ENCODE results near the gene PEX12.
"Not testable (repeated sequence)": the region's sequence is repeated elsewhere in the genome, so short reads cannot be mapped to it uniquely, and the experiment has no call there.

PEX12 gene

GRCh38 chr17:35578197-35578928 is at the start of gene PEX12:
Gene PEX12, minus strand, starts transcription at chr17:35578571. Its CDS starts 550 bp downstream, at chr17:35578021.
- DNase-seq, result peak; percentile 87

DNA sequence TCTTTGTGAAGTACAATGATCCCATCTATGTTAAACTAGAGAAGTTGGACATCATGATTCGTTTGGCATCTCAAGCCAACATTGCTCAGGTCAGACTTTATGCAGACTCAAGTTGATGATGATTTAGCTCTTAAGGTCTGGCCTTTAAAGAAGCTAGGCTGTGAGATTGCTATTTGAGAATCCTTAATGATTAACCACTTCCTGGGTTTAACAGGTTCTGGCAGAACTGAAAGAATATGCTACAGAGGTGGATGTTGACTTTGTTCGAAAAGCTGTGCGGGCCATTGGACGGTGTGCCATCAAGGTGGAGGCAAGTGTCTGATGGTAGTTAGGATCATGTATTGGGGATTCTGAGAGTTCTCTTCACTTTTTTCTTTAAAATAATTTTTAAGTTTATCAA is 49.0 kb upstream of the PEX12 start:
- DNase-seq, result no peak

DNA sequence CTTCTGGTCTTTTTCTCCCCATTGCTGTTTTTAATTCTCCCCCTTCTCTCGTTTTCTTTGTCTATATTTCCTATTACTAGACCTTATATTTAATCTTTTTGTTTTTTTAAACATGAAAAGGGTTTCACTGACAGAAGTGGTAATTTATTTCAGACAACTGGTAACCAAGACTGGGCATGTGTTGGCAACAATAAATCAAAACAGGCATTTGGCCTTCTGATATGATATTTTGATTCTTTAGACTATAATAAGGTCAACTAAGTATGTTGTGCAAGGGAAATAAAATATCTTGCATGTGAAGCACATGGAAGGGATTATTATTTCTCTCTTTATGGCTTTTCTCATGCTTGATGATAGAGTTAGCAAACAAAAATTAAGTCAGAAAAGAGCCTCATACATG is 43.4 kb upstream of the PEX12 start:
- DNase-seq, result no peak

DNA sequence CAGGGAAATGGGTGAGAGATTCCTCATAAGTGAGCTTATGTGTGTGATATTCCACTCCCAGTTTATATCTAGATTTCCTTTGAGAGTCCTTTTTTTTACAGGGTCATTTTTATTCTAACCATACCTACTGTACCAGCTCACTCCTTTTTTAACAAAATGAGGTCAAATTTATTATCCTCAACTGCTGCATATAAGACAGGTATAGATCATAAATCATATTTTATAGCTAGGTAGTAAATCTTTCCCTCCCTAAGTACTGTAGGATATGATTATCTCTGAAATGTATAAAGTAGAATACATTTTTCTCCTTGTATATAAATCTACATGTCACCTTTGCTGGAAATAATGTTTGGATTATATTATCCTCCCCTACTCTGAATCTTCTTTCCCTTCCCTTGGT is 40.3 kb upstream of the PEX12 start:
- DNase-seq, result no peak

DNA sequence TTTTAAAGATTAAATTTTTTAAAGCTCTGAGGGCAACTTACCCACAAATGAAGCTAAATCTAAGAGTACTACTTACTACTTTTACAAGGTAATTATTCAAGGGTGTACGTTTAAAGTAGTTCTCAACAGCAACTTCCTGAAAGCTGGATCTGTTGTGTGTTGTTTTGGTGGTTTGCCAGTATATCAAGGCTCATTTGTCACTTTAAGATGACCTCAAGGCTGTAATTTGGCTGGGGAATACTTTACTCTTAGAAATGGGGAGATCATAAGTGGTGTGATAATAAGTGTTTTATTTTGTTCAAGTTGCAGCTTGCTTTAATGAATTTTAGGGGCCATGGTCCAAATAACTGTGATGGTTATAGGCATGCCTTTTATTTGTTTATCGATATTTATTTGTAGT is 39.1 kb upstream of the PEX12 start:
- no peak for DNase-seq

DNA sequence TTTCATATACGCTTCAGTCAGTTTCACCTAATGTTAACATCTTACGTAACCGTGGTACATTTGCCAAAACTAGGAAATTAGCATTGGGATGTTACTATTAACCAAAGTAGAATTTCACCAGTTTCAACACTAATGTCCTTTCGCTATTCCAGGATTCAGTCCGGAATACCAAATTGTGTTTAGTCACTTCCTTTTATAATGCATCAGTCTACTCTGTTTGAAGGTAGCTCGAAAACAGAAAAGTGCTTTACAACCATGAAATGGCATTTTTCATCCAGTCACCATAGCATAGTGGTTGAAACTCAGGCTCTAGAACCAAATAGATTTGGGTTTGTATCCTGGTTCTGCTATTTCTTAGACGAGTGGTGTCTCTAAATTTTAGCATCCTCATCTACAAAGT is 38.2 kb upstream of the PEX12 start:
- no peak for DNase-seq

- DNase-seq, result no peak
Measured at GRCh38 chr17:35614810-35615209, 36.4 kb upstream of the PEX12 start.

GRCh38 chr17:35612924-35613521 is 34.7 kb upstream of the PEX12 start:
- peak; percentile 39 for DNase-seq

DNA sequence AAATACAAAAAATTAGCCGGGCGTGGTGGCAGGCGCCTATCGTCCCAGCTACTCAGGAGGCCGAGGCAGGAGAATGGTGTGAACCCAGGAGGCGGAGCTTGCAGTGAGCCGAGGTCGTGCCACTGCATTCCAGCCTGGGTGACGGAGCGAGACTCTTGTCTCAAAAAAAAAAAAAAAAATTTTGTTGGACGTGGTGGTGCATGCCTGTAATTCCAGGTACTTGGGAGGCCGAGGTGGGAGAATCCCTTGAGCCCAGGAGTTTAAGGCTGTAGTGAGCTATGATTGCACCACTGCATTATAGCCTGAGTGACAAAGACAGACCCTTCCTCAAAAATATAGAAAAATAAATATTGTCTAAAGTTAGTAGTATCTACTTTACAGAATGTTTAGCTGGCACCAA is 32.4 kb upstream of the PEX12 start:
- DNase-seq, result not testable (repeated sequence)

- no peak for DNase-seq
Measured at GRCh38 chr17:35609831-35610230, 31.5 kb upstream of the PEX12 start.

DNA sequence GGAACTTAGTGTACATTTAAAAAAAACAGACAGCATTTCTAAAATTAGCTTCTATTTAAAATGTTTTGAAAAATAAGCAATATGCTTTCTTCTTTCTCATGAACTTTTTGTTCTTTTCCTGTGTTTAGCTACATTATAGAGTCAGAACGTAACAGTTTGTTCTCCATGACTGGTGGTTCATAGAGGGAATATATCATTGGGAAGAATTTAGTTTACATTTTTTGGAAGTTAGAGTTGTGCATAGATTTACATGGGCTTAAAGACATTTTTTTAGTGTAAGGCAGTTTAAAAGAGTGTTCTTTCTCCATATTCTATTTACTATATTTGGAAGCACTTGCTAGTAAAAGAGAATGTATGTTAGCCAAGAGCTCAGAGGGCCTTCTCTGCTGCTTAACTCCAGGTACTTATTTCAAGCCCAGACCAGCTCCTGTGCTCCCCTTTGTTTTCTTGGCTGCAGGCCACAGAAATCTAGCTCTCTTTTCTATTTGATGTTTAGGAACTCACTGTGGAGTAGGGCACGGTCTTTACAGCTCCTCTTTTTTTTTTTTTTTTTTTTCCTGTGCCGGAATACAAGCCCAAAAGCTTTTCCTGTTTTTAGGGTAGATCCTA is 29.0 kb upstream of the PEX12 start:
- DNase-seq, result no peak

GRCh38 chr17:35605678-35606077 is 27.3 kb upstream of the PEX12 start:
- no peak for DNase-seq

DNA sequence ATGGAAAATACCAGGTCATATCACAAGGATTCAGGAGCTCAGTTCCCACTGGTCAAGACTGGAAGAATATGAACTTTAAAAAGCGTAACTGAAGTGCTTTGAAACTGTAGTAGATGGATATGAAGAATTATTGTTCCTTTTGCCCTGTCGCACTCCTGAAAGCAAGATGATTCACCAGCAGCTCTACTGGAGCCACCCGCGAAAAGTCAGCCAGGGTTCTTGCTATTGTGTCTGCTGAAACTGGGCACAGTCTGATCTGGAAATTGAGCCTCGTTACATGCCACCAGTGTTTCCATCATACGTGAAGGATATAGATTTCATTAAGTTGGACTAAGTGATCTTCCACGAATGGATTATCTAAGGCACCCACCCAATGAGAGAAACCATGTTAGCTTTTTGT is 25.3 kb upstream of the PEX12 start:
- DNase-seq, result no peak

DNA sequence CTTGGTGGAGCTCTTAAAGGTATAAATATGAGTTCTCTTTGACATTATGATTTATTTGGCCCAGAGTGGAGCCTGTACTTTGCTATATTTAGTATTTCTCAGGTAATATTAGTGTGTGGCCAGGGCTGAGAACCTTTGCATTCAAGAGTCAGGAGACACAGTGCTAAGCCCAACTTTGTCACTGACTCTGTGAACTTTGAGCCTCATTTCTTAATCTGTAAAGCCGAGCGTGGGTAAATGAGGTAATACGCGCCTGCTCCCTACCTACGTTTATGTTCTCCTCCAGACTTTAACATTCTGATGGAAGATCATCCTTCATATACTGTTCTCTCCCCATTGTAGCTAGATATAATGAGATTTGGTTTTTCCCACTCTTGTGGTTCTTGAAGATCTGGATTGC is 19.2 kb upstream of the PEX12 start:
- no peak for DNase-seq

DNA sequence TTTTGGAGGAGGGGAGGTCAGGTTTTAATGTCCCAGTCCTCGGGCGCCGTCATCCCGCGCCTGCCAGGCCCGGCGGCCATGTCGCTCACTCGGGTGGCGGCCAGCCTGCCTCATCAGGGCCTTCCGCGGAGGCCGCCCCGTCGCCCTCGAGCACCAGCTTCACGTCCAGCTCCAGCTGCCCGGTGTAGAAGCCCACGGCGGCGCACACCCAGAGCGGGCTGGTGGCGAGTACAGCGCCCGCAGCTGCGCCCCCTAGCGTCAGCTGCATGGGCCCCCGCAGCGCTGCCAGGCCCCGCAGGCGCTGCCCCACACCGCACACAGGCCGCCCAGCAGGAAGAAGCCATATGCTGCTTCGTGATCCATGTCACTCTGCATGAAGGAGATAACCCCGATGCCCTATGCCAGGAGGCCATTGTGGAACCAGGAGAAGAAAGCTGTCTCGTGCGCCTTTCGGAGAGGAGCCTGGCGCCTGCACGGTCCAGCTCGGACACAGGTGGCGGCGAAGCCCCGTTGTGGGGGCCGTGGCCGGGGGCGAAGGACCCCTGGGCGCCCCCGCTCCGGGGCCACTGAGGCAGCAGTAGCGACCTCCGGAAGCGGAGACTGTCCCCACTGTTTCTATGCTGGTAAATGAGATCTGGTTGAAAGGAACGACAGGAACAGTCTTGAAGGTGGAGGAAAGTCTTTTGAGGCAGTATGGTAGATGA is 18.3 kb upstream of the PEX12 start:
- no peak for DNase-seq

- DNase-seq, result no peak
Measured at GRCh38 chr17:35596072-35596471, 17.7 kb upstream of the PEX12 start.

GRCh38 chr17:35588196-35588920 is 10.0 kb upstream of the PEX12 start:
- DNase-seq, result no peak

- DNase-seq, result peak; percentile 91
Measured at GRCh38 chr17:35587074-35587961, 8.9 kb upstream of the PEX12 start, which contains the start of gene AP2B1. Gene AP2B1, plus strand, starts transcription at chr17:35587322. Its CDS starts 6,709 bp downstream, at chr17:35594031.

DNA sequence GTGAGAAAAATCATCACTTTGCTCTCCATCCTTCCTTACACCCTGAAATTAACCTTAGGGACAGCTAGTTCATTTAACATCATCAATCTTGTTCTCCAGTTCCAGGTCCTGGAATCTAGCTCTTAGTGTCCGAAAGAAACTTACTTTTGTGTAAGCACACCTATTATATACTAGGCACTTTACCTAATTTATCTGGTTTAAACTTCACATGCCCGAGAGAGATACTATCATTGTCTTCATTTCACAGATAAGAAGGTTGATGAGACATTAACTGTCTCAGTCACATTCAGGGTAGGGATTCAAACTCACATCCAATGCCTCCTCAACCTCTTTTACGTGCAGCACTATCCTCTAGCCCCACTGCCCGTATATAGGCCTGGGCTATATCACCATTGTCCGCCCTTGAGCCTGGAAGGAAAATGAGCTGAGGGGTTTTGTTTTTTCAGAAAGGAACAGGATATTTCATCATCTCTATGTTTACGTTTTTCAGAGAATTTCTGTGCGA is 8.2 kb upstream of the PEX12 start:
- no peak for DNase-seq

GRCh38 chr17:35584061-35584460 is 5.7 kb upstream of the PEX12 start:
- DNase-seq, result no peak

GRCh38 chr17:35578929-35579432 is 610 bp upstream of the PEX12 start:
- no peak for DNase-seq

- DNase-seq, result no peak
Measured at GRCh38 chr17:35577830-35578196, 558 bp downstream of the PEX12 start.
